HT-29 (cell line): Measurements from ENCODE around the gene PLCXD3. TPM values are rescaled to one million over a fixed set of nuclear protein-coding genes. Genes with fewer than 3 reads are reported as not detected.

Experiments used
- DNase-seq: peaks from one replicate; pipeline ENCODE4 v3.0.0-alpha.2; 2015; ENCODE audit warnings: low spot score
- total RNA-seq: library from RNA; depleted of rRNA; stranded (reverse); fragments of >200 nt; shearing (Covaris generic); gene quantifications from 2 replicates; pipeline ENCODE4 v1.2.3, GENCODE V29; 2014; rRNA removed

The PLCXD3 gene, protein sequence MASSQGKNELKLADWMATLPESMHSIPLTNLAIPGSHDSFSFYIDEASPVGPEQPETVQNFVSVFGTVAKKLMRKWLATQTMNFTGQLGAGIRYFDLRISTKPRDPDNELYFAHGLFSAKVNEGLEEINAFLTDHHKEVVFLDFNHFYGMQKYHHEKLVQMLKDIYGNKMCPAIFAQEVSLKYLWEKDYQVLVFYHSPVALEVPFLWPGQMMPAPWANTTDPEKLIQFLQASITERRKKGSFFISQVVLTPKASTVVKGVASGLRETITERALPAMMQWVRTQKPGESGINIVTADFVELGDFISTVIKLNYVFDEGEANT
- not detected in 2 replicates for total RNA-seq

DNA sequence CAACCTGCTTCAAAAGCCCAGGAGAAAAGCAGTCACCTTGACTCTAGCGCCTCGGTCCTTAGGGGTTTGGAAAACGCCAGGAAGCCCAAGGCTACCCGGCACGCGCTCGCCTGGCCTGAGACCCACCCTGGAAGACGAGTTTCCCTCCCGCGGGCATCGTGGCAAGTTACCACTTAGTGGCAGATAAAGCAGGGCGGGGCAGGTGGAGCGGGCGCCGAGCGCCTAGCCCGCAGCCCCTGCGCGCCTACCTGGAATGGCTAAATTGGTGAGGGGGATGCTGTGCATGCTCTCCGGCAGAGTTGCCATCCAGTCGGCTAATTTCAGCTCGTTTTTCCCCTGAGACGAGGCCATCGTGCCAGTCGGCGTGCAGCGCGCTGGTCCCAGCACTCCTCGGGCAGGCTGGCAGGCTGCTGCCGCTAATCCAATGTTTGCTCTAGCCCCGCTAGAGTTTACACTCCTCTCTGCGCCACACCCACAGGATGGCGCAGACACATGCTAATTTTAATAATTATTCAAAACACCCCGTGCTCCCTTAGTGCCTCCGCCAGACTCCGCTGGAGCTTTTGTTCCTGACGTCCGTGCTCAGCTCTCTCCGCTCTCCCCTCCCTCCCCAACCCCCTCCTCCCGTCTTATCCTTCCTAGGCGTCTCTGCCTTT, at the start of gene PLCXD3:
Gene PLCXD3, minus strand, starts transcription at position 426 of the 656 bp plus-strand sequence. Its CDS starts 75 bp downstream, at position 351.
- DNase-seq = no peak

- DNase-seq = no peak
These were observed 48.8 kb upstream of the PLCXD3 start for GRCh38 chr5:41559184-41559583.

- no peak for DNase-seq
These were observed 47.9 kb upstream of the PLCXD3 start for GRCh38 chr5:41558295-41558694.

GRCh38 chr5:41547991-41548390, 37.6 kb upstream of the PLCXD3 start:
- no peak for DNase-seq

GRCh38 chr5:41542183-41542582, 31.8 kb upstream of the PLCXD3 start:
- no peak for DNase-seq

DNA sequence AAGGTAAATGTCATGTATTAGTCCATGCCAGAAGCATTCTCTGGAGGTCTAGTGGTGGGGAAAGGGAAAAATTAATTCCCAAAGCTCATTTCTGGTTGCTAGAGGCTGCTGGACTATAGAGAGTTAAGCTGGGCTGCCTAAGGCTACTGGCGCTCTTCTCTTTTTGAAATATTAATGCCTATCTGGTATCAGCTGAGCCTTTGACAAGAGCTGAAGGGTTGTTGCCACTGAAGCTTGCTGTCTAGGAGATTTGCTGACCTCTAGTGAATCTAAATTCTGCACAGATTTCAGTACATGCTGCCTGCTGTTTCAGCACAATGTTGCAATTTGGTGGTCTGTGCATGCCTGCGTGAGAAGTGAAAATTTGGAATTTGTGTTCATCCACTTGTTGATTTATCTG, 29.1 kb upstream of the PLCXD3 start:
- DNase-seq = no peak

DNA sequence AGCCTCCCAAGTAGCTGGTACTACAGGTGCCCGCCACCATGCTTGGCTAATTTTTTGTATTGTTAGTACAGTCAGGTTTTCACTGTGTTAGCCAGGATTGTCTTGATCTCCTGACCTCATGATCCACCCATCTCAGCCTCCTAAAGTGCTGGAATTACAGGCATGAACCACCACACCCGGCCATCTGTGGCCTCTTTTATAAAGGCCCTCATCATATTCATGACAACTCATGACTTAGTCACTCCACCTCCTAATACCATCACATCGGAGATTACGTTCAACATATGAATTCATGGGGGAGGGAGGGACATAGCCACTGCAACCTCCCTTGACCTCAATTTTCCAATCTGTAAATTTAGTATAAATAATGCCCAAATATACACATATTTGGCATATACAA, 27.2 kb upstream of the PLCXD3 start:
- no peak for DNase-seq

- no peak for DNase-seq
These were observed 22.1 kb upstream of the PLCXD3 start for GRCh38 chr5:41532485-41532884.

GRCh38 chr5:41527201-41527779, 16.9 kb upstream of the PLCXD3 start:
- DNase-seq = no peak

DNA sequence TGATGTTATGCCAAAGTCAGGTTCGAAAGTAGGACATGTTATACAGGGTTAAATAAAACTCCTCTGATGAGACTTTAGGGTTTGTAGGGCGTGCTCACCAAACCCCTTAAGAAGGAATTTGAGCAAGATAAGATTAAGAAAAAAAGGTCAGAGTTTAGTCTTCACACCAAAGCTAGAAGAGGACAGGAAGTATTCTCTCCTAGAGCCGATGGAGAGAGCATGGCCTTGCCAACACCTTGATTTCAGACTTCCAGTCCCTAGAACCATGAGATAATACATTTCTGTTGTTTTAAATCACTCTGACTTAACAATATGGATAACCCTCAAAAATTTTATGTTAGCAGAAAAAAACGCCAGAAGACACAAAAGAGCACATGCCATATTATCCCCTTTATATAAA, 16.3 kb upstream of the PLCXD3 start:
- DNase-seq = no peak

- DNase-seq = peak; percentile 15
These were observed 13.8 kb upstream of the PLCXD3 start for GRCh38 chr5:41524174-41524573.

- DNase-seq = no peak
These were observed 11.9 kb upstream of the PLCXD3 start for GRCh38 chr5:41522193-41522786.

- peak; percentile 1 for DNase-seq
These were observed 9.4 kb upstream of the PLCXD3 start for GRCh38 chr5:41519801-41520200.

GRCh38 chr5:41517909-41518308, 7.5 kb upstream of the PLCXD3 start:
- no peak for DNase-seq

- DNase-seq = no peak
These were observed 840 bp upstream of the PLCXD3 start for GRCh38 chr5:41511241-41511640.

DNA sequence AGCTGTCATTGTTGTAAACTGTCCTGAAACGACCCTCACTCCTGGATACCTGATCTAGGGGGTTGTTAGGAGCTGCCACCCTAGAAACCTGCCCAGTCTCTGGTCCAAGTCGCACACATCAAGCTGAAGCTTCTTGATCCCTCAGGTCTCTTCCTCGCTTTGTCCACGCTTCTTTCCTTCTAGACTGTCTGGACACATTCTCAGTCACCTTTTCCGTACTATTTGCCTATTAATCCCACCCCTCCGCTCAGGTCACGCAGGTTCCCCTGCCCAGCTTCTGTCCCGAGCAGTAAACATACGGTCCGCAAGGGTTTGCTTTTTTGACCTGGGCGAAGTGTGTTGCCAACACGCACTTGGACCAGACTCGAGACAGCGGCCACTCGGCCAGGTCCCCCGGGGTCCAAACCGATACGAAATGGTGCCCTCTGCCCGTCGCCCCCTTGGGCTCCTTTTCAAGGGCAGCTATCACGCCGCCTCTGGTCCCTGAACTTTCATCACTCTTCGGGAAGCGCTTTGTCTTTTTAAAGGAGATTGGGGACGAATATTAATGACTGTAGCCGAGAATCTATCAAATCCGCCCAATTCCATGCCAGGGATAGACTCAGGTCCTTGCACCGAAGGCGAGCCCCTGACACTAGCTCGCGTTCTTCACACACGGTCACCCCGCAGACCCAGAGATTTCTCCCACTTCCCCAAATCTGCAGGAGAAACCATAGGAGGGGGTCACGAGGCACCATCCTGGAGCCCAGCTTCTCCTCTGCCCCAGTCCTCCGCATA, 814 bp downstream of the PLCXD3 start:
- no peak for DNase-seq

DNA sequence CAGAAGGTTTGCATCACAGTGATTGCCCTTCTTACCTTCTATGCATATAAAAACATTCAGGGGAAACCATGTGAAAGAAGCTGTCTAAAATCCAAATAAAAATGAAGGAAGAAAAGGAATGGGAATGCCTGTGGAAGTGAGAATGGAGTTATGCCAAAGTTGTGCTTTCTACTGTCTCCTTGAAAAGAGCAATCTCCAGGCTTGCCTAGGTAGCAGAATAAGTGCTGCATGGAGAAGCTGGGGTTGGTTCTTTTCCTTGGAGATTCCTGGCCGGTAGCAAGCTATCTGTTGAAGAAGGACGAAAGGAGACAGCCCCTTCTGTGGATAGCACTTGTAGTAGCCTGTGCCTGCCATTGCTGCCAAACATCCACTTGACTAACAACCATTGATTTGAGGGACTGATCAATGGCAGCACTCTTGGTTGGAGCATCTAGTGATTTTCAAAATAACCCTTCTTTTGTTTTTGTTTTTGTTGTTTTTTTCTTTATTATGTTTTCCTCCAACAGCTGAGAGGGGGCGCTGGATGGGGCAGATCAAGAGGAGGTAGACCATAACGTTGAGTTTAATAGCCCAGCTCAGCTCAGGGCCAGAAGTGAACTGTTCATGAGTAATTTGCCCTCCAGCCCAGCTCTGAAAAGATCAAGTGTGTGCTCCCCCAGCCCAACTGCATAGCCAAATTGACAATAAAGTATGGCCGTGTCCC, 1.6 kb downstream of the PLCXD3 start:
- DNase-seq = no peak

- no peak for DNase-seq
These were observed 2.2 kb downstream of the PLCXD3 start for GRCh38 chr5:41508186-41508585.

- DNase-seq = no peak
These were observed 2.9 kb downstream of the PLCXD3 start for GRCh38 chr5:41507501-41507900.

DNA sequence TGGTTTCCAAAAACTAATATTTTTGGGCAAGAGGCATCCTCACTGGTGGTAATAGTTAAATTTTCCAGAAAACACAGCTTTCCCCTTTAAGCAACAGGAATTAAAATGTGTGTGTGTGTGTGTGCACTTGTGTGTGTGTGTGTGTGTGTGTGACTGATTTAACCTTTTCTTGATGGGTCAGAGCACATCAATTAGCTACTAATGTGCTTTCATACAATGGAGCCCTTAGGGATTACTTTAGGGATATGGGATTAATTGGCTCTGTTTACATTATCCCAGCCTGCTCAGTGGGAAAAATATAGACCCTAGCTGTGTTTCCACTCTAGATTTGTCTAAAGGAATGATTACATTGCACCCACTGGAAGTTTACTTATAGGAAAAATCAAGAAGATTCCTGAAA, 6.5 kb downstream of the PLCXD3 start:
- DNase-seq = no peak

DNA sequence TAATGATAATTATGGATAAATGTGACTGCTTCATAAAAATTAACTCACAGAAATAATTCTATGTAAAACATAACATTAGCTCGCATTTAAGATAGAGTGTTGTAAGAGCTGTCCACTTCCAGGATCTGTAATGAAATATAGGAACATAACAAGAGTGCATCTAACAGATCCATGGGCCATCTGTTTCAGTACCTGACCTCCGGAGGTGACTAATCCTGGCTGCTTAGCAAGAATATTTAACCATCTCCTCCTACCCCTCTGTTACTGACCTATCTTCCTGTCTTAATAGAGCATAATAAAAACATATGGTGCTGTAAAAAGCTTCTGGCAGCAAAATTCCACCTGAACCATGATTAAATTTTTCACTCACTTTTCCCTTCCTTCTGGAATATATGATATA, 7.1 kb downstream of the PLCXD3 start:
- DNase-seq = no peak
